RWPE1 (cell line): ENCODE data around the gene CCDC78.

Experiments used
- CTCF ChIA-PET: fragments of 350-600 bp; sonication (Branson Sonifier 250); formaldehyde crosslinking; extraction: SDS; loops from one replicate; lab custom pipeline; 2021; lab: Yijun Ruan, JAX
- POLR2A ChIA-PET: fragments of 400-600 bp; formaldehyde crosslinking; extraction: SDS; loops from one replicate; lab custom pipeline; 2020; ENCODE audit warnings: antibody characterized with exemption; ENCODE audit not compliant: low non-redundant PET; lab: Yijun Ruan, JAX
- DNase-seq: peaks from one replicate; pipeline ENCODE4 v3.0.0; 2012; ENCODE audit warnings: low spot score
- H3K27ac ChIP-seq: fragments of 450-650 bp; 2 replicates; pipeline ENCODE4 v1.5.1; 2017
- CTCF ChIP-seq: fragments of 450-650 bp; conservative IDR thresholded peaks from 2 replicates; pipeline ENCODE4 v1.5.1; 2017; ENCODE audit warnings: low read depth, mild to moderate bottlenecking

CCDC78 gene

GRCh38 chr16:734981-735881 lies 9.0 kb upstream of the CCDC78 start:
- no peak for TF ChIP-seq CTCF
- peak overlapping the region; percentile 81 for H3K27ac ChIP-seq
- POLR2A ChIA-PET, result interaction anchor here (0.5 kb wide), 1 partner anchor 48 kb away, joined by 4 read pairs; no protein-coding TSS in a partner anchor
- no peak for DNase-seq
- CTCF ChIA-PET, result no interaction called here

GRCh38 chr16:734208-734980 lies 8.2 kb upstream of the CCDC78 start:
- no peak for DNase-seq
- POLR2A ChIA-PET, result interaction anchor here (0.6 kb wide), 1 partner anchor 49 kb away, joined by 4 read pairs; no protein-coding TSS in a partner anchor
- CTCF ChIA-PET, result interaction anchor here (0.6 kb wide), 1 partner anchor 67 kb away, joined by 4 read pairs; no protein-coding TSS in a partner anchor
- H3K27ac ChIP-seq, result no peak overlapping the region
- no peak for TF ChIP-seq CTCF

GRCh38 chr16:733382-734207 lies 7.4 kb upstream of the CCDC78 start:
- no peak for DNase-seq
- ChIA-PET POLR2A (interaction anchor here (0.6 kb wide), 1 partner anchor 50 kb away, joined by 4 read pairs; no protein-coding TSS in a partner anchor), CTCF (interaction anchor here (0.6 to 0.9 kb wide), 3 partner anchors 8 to 66 kb away, joined by 3 to 4 read pairs (median 3); partner anchors contain the start of gene CIAO3)
- TF ChIP-seq CTCF, result no peak
- H3K27ac ChIP-seq, result peak overlapping the region; percentile 95; the same call in 1 of the 2 replicates

GRCh38 chr16:732936-733335 lies 6.7 kb upstream of the CCDC78 start:
- H3K27ac ChIP-seq, result peak overlapping the region; percentile 95
- no peak for DNase-seq
- ChIA-PET CTCF (interaction anchor here (0.6 to 0.9 kb wide), 2 partner anchors 8 to 22 kb away, joined by 3 read pairs; partner anchors contain the start of gene CIAO3), POLR2A (no interaction called here)
- TF ChIP-seq CTCF, result no peak

- H3K27ac ChIP-seq, result peak overlapping the region; percentile 95
- DNase-seq, result no peak
- ChIA-PET CTCF (interaction anchor here (1.3 kb wide), 1 partner anchor 20 kb away, joined by 6 read pairs; no protein-coding TSS in a partner anchor), POLR2A (no interaction called here)
- no peak for TF ChIP-seq CTCF
Measured at GRCh38 chr16:732332-732731, 6.1 kb upstream of the CCDC78 start.
